Mesendoderm (in vitro differentiated cells): ENCODE results near the gene ADM2.

Experiments
- DNase-seq: peaks from one replicate; pipeline ENCODE4 v3.0.0; 2013
- H2AK5ac ChIP-seq: 2 replicates; pipeline ENCODE4 v1.6.1; 2013; ENCODE audit warnings: low read length, inconsistent platforms
- H2BK120ac ChIP-seq: 2 replicates; pipeline ENCODE4 v1.6.1; 2013; ENCODE audit warnings: low read depth, mild to moderate bottlenecking, low read length, moderate library complexity, mixed read lengths
- H2BK15ac ChIP-seq: replicated peaks from 2 replicates; pipeline ENCODE4 v1.6.1; 2013; ENCODE audit warnings: low read depth, mild to moderate bottlenecking, moderate library complexity
- H2BK5ac ChIP-seq: 2 replicates; pipeline ENCODE4 v1.6.1; 2013; ENCODE audit warnings: low read length, inconsistent platforms
- H3K18ac ChIP-seq: 2 replicates; pipeline ENCODE4 v1.6.1; 2013; ENCODE audit warnings: mild to moderate bottlenecking, low read length, mixed read lengths
- H3K23ac ChIP-seq: one replicate; pipeline ENCODE4 v1.6.1; 2013; ENCODE audit warnings: low read length
- H3K27ac ChIP-seq: 2 replicates; pipeline ENCODE4 v1.5.1; 2013; ENCODE audit warnings: low read depth, mild to moderate bottlenecking, inconsistent platforms, low read length, moderate library complexity
- H3K27me3 ChIP-seq: 2 replicates; pipeline ENCODE4 v1.6.1; 2013; ENCODE audit warnings: low read length, control low read depth, mild to moderate bottlenecking, inconsistent platforms; ENCODE audit not compliant: insufficient read depth, poor library complexity
- H3K36me3 ChIP-seq: 2 replicates; pipeline ENCODE4 v1.6.1; 2013; ENCODE audit warnings: low read length, inconsistent platforms; ENCODE audit not compliant: control insufficient read depth, insufficient read depth
- H3K4ac ChIP-seq: one replicate; pipeline ENCODE4 v1.6.1; 2013; ENCODE audit warnings: low read depth, mild to moderate bottlenecking, low read length, moderate library complexity
- H3K4me1 ChIP-seq: 2 replicates; pipeline ENCODE4 v1.6.1; 2013; ENCODE audit warnings: low read depth, low read length, inconsistent platforms; ENCODE audit not compliant: control insufficient read depth
- H3K4me2 ChIP-seq: 2 replicates; pipeline ENCODE4 v1.6.1; 2013; ENCODE audit warnings: low read length
- H3K4me3 ChIP-seq: 2 replicates; pipeline ENCODE4 v1.5.1; 2013; ENCODE audit warnings: mild to moderate bottlenecking, low read length
- H3K56ac ChIP-seq: one replicate; pipeline ENCODE4 v1.6.1; 2013; ENCODE audit warnings: low read length
- H3K79me1 ChIP-seq: 2 replicates; pipeline ENCODE4 v1.6.1; 2013; ENCODE audit warnings: low read length, inconsistent platforms
- H3K79me2 ChIP-seq: 2 replicates; pipeline ENCODE4 v1.6.1; 2013; ENCODE audit warnings: mild to moderate bottlenecking, low read length; ENCODE audit not compliant: control insufficient read depth, insufficient read depth
- H3K9ac ChIP-seq: 2 replicates; pipeline ENCODE4 v1.6.1; 2013; ENCODE audit warnings: low read length, inconsistent platforms
- H4K5ac ChIP-seq: one replicate; pipeline ENCODE4 v1.6.1; 2013; ENCODE audit warnings: low read length
- H4K8ac ChIP-seq: one replicate; pipeline ENCODE4 v1.6.1; 2013; ENCODE audit warnings: low read depth, mild to moderate bottlenecking, control low read depth, low read length, moderate library complexity
- WGBS: extraction: QIAGEN DNeasy Blood & Tissue Kit; methylation state at CpG from one replicate; pipeline ENCODE4 v1.1.7; 2013; ENCODE audit warnings: low lambda C conversion rate, missing lambda C conversion rate; ENCODE audit not compliant: insufficient coverage; ENCODE audit errors: extremely low coverage; 5-methylcytosine and 5-hydroxymethylcytosine counted together

The ADM2 gene

GRCh38 chr22:50505276-50505775 is 24.0 kb downstream of the ADM2 start:
- H3K79me2 ChIP-seq, result peaks cover 17% of the 10 kb centered on the region
- no CpG with 5 or more reads among the region's 14 CpGs for WGBS
- no peak overlapping the region for H4K5ac ChIP-seq
- H3K9ac ChIP-seq, result no peak overlapping the region
- no peak overlapping the region for H3K4me3 ChIP-seq
- H3K79me1 ChIP-seq, result peaks cover 8% of the 10 kb centered on the region
- H3K27me3 ChIP-seq, result no peaks in the 10 kb centered on the region
- H2BK5ac ChIP-seq, result no peak overlapping the region
- H3K18ac ChIP-seq, result no peak overlapping the region
- H3K36me3 ChIP-seq, result peaks cover 2% of the 10 kb centered on the region
- H2BK15ac ChIP-seq, result no peak overlapping the region
- no peak overlapping the region for H3K56ac ChIP-seq
- no peak overlapping the region for H3K23ac ChIP-seq
- no peak overlapping the region for H3K4ac ChIP-seq
- no peaks in the 10 kb centered on the region for H3K4me1 ChIP-seq
- DNase-seq, result no peak
- no peak overlapping the region for H3K27ac ChIP-seq
- H4K8ac ChIP-seq, result no peak overlapping the region
- no peak overlapping the region for H2BK120ac ChIP-seq
- no peak overlapping the region for H2AK5ac ChIP-seq
- no peak overlapping the region for H3K4me2 ChIP-seq

- Histone ChIP-seq H3K23ac (no peak overlapping the region), H3K9ac (peak overlapping the region; percentile 96), H4K8ac (no peak overlapping the region), H3K4me2 (no peak overlapping the region), H3K4ac (no peak overlapping the region), H2AK5ac (no peak overlapping the region), H3K4me3 (no peak overlapping the region), H3K79me1 (peaks cover 8% of the 10 kb centered on the region), H3K79me2 (peaks cover 17% of the 10 kb centered on the region), H2BK5ac (no peak overlapping the region), H3K4me1 (no peaks in the 10 kb centered on the region), H3K27ac (no peak overlapping the region), H3K27me3 (no peaks in the 10 kb centered on the region), H3K36me3 (peaks cover 2% of the 10 kb centered on the region), H3K18ac (no peak overlapping the region), H2BK120ac (no peak overlapping the region), H3K56ac (no peak overlapping the region), H2BK15ac (no peak overlapping the region), H4K5ac (no peak overlapping the region)
- no peak for DNase-seq
- WGBS, result no CpG with 5 or more reads among the region's 41 CpGs
Observed at GRCh38 chr22:50505776-50506610, 24.6 kb downstream of the ADM2 start.

GRCh38 chr22:50506611-50507420 is 25.5 kb downstream of the ADM2 start:
- Histone ChIP-seq H4K5ac (no peak overlapping the region), H4K8ac (no peak overlapping the region), H3K79me1 (peaks cover 8% of the 10 kb centered on the region), H3K79me2 (peaks cover 17% of the 10 kb centered on the region), H2AK5ac (no peak overlapping the region), H2BK5ac (no peak overlapping the region), H3K18ac (no peak overlapping the region), H3K4ac (no peak overlapping the region), H3K56ac (peak overlapping the region; percentile 98), H3K27me3 (no peaks in the 10 kb centered on the region), H3K23ac (peak overlapping the region; percentile 94), H3K4me3 (peak overlapping the region; percentile 86), H3K36me3 (peaks cover 2% of the 10 kb centered on the region), H3K4me2 (peak overlapping the region; percentile 93), H3K27ac (no peak overlapping the region), H3K9ac (peak overlapping the region; percentile 96), H3K4me1 (no peaks in the 10 kb centered on the region), H2BK15ac (no peak overlapping the region), H2BK120ac (no peak overlapping the region)
- DNase-seq, result no peak
- no CpG with 5 or more reads among the region's 21 CpGs for WGBS

- H2BK120ac ChIP-seq, result no peak within 1 kb of the TSS
- peak within 1 kb of the TSS; percentile 98 for H2BK5ac ChIP-seq
- H3K79me2 ChIP-seq, result peaks cover 20% of the 10 kb centered on the region
- H3K4me2 ChIP-seq, result peak within 1 kb of the TSS; percentile 93
- H3K4me3 ChIP-seq, result peak within 1 kb of the TSS; percentile 98
- peak within 1 kb of the TSS; percentile 2 for H3K27ac ChIP-seq
- H3K18ac ChIP-seq, result peak within 1 kb of the TSS; percentile 3
- H4K5ac ChIP-seq, result no peak within 1 kb of the TSS
- H2BK15ac ChIP-seq, result no peak within 1 kb of the TSS
- H2AK5ac ChIP-seq, result no peak within 1 kb of the TSS
- peaks cover 12% of the 10 kb centered on the region for H3K79me1 ChIP-seq
- peaks cover 2% of the 10 kb centered on the region for H3K36me3 ChIP-seq
- H3K23ac ChIP-seq, result peak within 1 kb of the TSS; percentile 94
- no peaks in the 10 kb centered on the region for H3K4me1 ChIP-seq
- no peaks in the 10 kb centered on the region for H3K27me3 ChIP-seq
- H4K8ac ChIP-seq, result no peak within 1 kb of the TSS
- no peak for DNase-seq
- peak within 1 kb of the TSS; percentile 97 for H3K9ac ChIP-seq
- no CpG with 5 or more reads among the region's 62 CpGs for WGBS
- peak within 1 kb of the TSS; percentile 100 for H3K56ac ChIP-seq
- H3K4ac ChIP-seq, result peak within 1 kb of the TSS; percentile 22
Observed at GRCh38 chr22:50507421-50507990, 26.2 kb downstream of the ADM2 start, which contains the start of gene LMF2. LMF2 (minus strand) TSS chr22:50507702; CDS start chr22:50507675, 27 bp downstream.

GRCh38 chr22:50507991-50508884 is 26.9 kb downstream of the ADM2 start, which contains the start of gene NCAPH2:
NCAPH2 (plus strand) TSS chr22:50508224; CDS start chr22:50508338, 114 bp downstream.
- Histone ChIP-seq H2BK120ac (no peak within 1 kb of the TSS), H3K9ac (peak within 1 kb of the TSS; percentile 97), H2AK5ac (no peak within 1 kb of the TSS), H3K27ac (peak within 1 kb of the TSS; percentile 2), H4K5ac (no peak within 1 kb of the TSS), H3K4me1 (no peaks in the 10 kb centered on the region), H3K4me3 (peak within 1 kb of the TSS; percentile 98), H3K79me2 (peaks cover 26% of the 10 kb centered on the region), H3K4me2 (peak within 1 kb of the TSS; percentile 93), H2BK5ac (peak within 1 kb of the TSS; percentile 98), H4K8ac (no peak within 1 kb of the TSS), H3K18ac (peak within 1 kb of the TSS; percentile 3), H3K56ac (peak within 1 kb of the TSS; percentile 100), H3K27me3 (no peaks in the 10 kb centered on the region), H3K4ac (peak within 1 kb of the TSS; percentile 22), H3K23ac (no peak within 1 kb of the TSS), H2BK15ac (no peak within 1 kb of the TSS), H3K79me1 (peaks cover 14% of the 10 kb centered on the region), H3K36me3 (peaks cover 2% of the 10 kb centered on the region)
- no CpG with 5 or more reads among the region's 76 CpGs for WGBS
- DNase-seq, result peak; percentile 98
